ENCODE data around the gene ZFAND4. TPM values are rescaled to one million over a fixed set of nuclear protein-coding genes. Genes with fewer than 3 reads are reported as not detected.

Gene ZFAND4
- total RNA-seq, 1 donor from 2014 or later, result 11.7 TPM

DNA sequence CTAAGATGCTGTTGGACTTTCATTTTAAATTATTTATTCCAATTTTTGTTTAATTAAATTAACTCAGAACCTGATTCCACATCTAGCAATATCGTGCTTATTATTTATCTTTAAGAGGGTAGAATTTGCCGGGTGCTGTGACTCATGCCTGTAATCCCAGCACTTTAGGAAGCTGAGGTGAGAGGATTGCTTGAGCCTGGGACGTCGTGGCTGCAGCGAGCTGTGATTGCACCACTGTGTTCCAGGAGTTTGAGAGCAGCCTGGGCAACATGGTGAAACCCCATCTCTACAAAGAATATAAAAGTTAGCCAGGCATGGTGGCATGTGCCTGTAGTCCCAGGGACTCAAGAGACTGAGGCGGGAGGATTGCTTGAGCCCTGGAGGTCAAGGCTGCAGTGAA, 47.8 kb downstream of the ZFAND4 start:
- no peak overlapping the region for H3K27ac Mint-ChIP-seq (ENCODE audit: unreplicated experiment)
- H3K27me3 Mint-ChIP-seq (ENCODE audit: unreplicated experiment), result no peaks in the 10 kb centered on the region
- TF ChIP-seq, protein P1, sequence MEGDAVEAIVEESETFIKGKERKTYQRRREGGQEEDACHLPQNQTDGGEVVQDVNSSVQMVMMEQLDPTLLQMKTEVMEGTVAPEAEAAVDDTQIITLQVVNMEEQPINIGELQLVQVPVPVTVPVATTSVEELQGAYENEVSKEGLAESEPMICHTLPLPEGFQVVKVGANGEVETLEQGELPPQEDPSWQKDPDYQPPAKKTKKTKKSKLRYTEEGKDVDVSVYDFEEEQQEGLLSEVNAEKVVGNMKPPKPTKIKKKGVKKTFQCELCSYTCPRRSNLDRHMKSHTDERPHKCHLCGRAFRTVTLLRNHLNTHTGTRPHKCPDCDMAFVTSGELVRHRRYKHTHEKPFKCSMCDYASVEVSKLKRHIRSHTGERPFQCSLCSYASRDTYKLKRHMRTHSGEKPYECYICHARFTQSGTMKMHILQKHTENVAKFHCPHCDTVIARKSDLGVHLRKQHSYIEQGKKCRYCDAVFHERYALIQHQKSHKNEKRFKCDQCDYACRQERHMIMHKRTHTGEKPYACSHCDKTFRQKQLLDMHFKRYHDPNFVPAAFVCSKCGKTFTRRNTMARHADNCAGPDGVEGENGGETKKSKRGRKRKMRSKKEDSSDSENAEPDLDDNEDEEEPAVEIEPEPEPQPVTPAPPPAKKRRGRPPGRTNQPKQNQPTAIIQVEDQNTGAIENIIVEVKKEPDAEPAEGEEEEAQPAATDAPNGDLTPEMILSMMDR (IDR thresholded peaks at IDR 0.05), result no peak
- H3K9me3 Mint-ChIP-seq (ENCODE audit: unreplicated experiment), result no peaks in the 10 kb centered on the region
- no peak overlapping the region for H3K4me3 Mint-ChIP-seq (ENCODE audit: unreplicated experiment)
- no peak for DNase-seq (ENCODE audit: extremely low spot score, unreplicated experiment)
- peaks cover 9% of the 10 kb centered on the region for H3K36me3 Mint-ChIP-seq (ENCODE audit: unreplicated experiment)
- no peaks in the 10 kb centered on the region for H3K4me1 Mint-ChIP-seq (ENCODE audit: unreplicated experiment)

DNA sequence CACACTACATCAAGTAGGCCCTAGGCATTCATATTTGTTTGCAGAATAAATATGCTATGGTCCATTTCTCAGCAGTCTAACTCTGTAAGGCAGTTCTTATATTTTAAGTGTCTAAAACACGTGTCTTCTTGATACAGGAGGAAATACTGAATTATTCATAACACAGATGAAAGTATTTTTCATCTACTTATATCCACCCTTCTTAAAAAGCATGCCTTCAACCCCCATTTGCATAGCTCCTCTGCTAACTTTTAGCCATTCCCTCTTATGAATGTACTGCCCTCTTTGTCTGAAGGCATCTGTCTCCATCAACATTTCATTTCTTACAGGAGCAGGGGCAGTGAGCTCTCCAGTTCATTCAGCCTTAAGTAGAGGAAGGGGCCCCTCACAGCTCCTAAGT, 57.7 kb downstream of the ZFAND4 start:
- Mint-ChIP-seq H3K4me3 (ENCODE audit: unreplicated experiment) (no peak overlapping the region), H3K4me1 (ENCODE audit: unreplicated experiment) (no peaks in the 10 kb centered on the region), H3K36me3 (ENCODE audit: unreplicated experiment) (peaks cover 16% of the 10 kb centered on the region), H3K9me3 (ENCODE audit: unreplicated experiment) (no peaks in the 10 kb centered on the region), H3K27me3 (ENCODE audit: unreplicated experiment) (no peaks in the 10 kb centered on the region), H3K27ac (ENCODE audit: unreplicated experiment) (no peak overlapping the region)
- DNase-seq (ENCODE audit: extremely low spot score, unreplicated experiment), result no peak
- TF ChIP-seq, protein P1 (IDR thresholded peaks at IDR 0.05), result no peak

DNA sequence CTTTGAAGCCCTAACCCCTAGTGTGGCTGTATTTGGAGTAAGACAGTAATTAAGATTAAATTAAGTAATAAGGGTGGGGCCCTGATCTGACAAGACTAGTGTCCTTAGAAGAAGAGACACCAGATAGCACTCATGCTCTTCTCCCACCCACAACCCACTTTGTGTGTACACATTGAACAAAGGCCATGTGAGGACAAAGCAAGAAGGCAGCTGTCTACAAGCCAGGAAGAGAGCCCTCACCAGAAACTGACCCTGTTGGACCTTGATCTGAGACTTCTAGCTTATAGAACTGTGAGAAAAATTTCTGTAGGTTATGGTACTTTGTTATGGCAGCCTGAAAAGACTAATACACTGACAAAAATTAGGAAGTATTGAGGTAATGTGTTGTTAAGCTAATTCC, 59.8 kb downstream of the ZFAND4 start:
- Mint-ChIP-seq H3K4me1 (ENCODE audit: unreplicated experiment) (no peaks in the 10 kb centered on the region), H3K27me3 (ENCODE audit: unreplicated experiment) (no peaks in the 10 kb centered on the region), H3K9me3 (ENCODE audit: unreplicated experiment) (no peaks in the 10 kb centered on the region), H3K4me3 (ENCODE audit: unreplicated experiment) (no peak overlapping the region), H3K36me3 (ENCODE audit: unreplicated experiment) (peaks cover 16% of the 10 kb centered on the region), H3K27ac (ENCODE audit: unreplicated experiment) (no peak overlapping the region)
- TF ChIP-seq, protein P1 (IDR thresholded peaks at IDR 0.05), result no peak
- DNase-seq (ENCODE audit: extremely low spot score, unreplicated experiment), result no peak

DNA sequence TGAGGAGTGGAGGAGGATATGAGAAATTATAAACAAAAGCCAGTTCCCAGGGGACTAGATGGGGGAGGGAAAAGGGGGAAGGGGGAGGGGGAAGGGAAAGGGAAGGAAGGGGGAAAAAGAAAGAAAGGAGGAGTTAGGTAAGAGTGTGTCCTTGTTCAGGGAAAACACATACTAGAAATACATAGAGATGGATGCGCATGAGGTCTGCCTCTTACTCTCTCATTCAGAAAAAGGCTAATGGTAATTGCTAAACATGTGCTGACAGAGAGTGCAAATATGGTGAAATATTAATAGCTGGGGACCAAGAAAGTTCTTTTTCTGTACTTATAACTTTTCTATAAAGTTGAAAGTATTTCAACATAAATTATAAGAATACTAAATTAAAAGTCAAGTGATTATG, 64.5 kb downstream of the ZFAND4 start:
- Mint-ChIP-seq H3K4me3 (ENCODE audit: unreplicated experiment) (no peak overlapping the region), H3K27me3 (ENCODE audit: unreplicated experiment) (no peaks in the 10 kb centered on the region), H3K36me3 (ENCODE audit: unreplicated experiment) (peaks cover 13% of the 10 kb centered on the region), H3K4me1 (ENCODE audit: unreplicated experiment) (no peaks in the 10 kb centered on the region), H3K27ac (ENCODE audit: unreplicated experiment) (no peak overlapping the region), H3K9me3 (ENCODE audit: unreplicated experiment) (no peaks in the 10 kb centered on the region)
- TF ChIP-seq, protein P1 (IDR thresholded peaks at IDR 0.05), result no peak
- DNase-seq (ENCODE audit: extremely low spot score, unreplicated experiment), result no peak

DNA sequence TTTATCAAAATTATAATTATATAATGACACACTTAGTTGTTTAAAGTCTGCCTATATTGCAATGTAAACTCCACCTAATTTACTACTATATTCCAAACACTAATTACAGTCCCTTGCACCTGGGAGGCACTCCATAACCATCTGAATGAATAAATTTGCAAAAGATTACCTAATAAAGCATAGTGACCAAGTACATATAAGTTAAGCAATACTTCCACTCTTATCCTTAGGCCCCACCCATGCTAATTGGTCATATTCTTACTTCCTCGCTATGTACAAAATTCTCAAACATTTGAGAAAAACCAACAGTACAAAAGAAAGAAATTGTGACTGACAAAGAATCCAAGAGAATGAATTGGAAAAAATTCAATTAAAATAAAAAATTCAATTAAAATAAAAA, 65.3 kb downstream of the ZFAND4 start:
- peaks cover 11% of the 10 kb centered on the region for H3K36me3 Mint-ChIP-seq (ENCODE audit: unreplicated experiment)
- no peaks in the 10 kb centered on the region for H3K9me3 Mint-ChIP-seq (ENCODE audit: unreplicated experiment)
- TF ChIP-seq, protein P1 (IDR thresholded peaks at IDR 0.05), result no peak
- no peaks in the 10 kb centered on the region for H3K4me1 Mint-ChIP-seq (ENCODE audit: unreplicated experiment)
- H3K27ac Mint-ChIP-seq (ENCODE audit: unreplicated experiment), result no peak overlapping the region
- DNase-seq (ENCODE audit: extremely low spot score, unreplicated experiment), result no peak
- H3K27me3 Mint-ChIP-seq (ENCODE audit: unreplicated experiment), result no peaks in the 10 kb centered on the region
- H3K4me3 Mint-ChIP-seq (ENCODE audit: unreplicated experiment), result no peak overlapping the region

Data from osteocyte (in vitro differentiated cells).